Measurements from ENCODE around the gene COL3A1.

DNA sequence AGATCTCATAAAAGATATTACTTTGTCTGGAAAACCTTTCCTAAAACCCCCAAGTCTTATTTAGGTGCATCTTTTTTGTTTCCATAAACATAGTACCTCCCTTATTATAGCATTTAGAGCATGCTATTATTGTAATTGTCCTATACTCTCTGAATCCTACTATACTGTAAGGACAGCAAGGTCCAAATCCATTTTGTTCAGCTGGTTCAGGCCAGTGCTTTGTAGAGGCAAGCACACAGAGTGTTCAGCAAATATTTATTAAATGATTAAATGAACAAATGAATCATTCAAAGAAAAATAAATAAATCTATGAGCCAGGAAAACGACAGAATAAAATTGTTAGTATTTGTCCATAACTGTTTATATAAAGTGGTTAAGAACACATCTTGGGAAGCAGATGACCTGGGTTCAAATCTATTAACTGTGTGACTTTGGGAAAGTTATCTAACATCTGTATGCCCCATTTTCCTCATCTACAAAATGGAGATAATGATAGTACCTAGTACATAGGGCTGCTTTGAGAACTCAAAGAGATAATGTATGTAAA lies 86.0 kb downstream of the COL3A1 start:
- TF ChIP-seq, protein P1, sequence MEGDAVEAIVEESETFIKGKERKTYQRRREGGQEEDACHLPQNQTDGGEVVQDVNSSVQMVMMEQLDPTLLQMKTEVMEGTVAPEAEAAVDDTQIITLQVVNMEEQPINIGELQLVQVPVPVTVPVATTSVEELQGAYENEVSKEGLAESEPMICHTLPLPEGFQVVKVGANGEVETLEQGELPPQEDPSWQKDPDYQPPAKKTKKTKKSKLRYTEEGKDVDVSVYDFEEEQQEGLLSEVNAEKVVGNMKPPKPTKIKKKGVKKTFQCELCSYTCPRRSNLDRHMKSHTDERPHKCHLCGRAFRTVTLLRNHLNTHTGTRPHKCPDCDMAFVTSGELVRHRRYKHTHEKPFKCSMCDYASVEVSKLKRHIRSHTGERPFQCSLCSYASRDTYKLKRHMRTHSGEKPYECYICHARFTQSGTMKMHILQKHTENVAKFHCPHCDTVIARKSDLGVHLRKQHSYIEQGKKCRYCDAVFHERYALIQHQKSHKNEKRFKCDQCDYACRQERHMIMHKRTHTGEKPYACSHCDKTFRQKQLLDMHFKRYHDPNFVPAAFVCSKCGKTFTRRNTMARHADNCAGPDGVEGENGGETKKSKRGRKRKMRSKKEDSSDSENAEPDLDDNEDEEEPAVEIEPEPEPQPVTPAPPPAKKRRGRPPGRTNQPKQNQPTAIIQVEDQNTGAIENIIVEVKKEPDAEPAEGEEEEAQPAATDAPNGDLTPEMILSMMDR (IDR thresholded peaks at IDR 0.05; ENCODE audit: poor library complexity) = no peak
- no peak for TF ChIP-seq EZH2 (IDR thresholded peaks at IDR 0.05; ENCODE audit: borderline replicate concordance)

All from hepatocyte (in vitro differentiated cells).